Activated CD4-positive, alpha-beta T cell treated with anti-CD3 and anti-CD28 coated beads for 4 hours (primary cell): ENCODE data around the gene IKZF1.
A peak's percentile ranks its signal among the peaks of the same experiment; 100 is the strongest.

ENCODE experiments used
- DNase-seq, 2 donors: peaks; one replicate each; pipeline ENCODE4 v3.0.0-alpha.2; 2020

Gene IKZF1

DNA sequence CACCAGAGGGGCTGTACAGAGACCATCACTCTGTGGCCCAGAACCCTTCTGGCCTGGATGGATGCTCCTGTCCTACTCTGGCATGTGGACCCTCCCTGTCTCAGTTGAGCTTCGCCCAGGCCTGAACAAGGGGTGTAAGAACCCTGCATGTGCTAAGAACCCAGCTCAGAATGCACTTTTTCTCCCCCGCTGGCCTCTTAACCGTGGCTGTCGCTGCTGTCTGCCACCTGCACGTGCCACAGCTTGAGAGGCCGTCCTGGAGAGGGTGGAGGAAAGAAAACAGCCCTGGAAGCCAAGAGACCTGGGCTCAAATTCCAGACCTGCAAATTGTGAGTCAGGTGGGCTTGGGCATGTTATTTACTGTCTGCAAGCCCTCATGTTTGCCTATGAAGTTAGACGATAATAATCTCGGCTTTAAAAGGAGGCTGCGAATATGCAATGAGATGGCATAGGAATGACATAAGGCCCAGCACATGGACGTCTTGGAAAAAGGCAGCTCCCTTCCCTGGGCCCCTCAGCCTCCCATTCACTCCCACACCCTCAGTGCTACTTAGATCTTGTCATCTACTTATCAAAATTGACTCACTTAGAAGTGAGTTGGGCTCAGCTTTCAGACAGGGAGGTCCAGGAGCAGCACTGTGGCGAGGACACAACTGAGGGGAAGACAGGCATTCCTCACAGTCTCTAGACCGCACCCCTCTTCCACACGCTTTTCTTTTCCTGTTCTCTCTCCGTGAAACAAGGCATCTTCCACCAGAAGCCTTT is 114.2 kb downstream of the IKZF1 start:
- DNase-seq, result no peak

DNA sequence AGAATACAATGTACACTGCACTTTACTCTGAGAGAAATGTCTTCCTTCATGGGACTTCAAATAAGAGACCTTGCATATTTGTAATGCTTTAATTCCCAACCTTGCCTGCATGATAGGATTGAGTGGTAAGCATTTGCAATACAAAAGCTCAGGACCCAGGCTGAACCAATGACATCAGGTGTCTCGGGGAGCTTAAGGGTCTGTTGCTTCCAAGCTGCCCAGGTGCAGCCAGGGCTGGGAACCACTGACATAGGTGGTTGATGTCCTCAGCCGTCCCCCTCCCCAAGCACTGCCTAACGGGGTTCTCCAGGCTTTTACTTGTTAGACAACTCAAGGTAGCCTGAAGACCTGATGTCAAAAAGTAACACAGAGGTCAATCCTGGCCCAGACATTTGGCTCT is 116.5 kb downstream of the IKZF1 start:
- DNase-seq, result no peak

DNA sequence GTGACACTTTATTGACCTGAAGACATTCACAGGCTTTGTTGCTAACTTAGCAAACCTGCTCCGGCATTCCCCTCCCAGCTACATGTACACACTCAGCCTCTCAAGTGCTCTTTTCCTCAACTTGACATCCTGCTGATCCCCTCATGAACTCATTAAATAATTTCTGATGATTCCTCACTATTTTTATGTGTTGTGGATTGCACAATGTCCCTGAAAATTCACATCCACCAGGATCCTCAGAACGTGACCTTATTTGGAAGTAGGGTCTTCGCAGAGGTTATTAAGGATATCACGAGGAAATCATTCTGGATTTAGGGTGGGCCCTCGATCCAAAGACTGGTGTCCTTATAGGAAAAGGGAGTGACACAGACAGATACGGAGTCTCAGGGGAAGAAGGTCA is 118.3 kb downstream of the IKZF1 start:
- DNase-seq, result no peak

GRCh38 chr7:50423860-50424259 is 119.3 kb downstream of the IKZF1 start:
- no peak for DNase-seq

DNA sequence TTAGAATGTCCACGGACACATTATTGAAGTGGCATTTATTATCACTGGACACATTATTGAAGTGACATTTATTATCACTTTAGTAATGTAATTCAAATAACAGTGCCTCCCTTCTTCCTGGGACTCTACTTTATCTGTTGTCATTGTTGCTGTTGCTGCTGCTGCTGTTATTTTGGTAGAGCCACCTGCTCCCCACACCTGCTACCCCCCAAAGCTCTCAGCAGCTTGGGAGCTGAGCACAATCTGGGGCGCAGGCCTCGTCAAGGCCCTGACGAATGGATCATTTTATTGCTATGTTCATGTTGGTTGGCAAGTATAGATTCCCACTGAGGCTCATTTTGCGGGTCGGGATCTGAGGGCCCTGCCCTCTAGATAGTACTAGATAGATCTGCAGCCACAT is 120.8 kb downstream of the IKZF1 start:
- no peak for DNase-seq

DNA sequence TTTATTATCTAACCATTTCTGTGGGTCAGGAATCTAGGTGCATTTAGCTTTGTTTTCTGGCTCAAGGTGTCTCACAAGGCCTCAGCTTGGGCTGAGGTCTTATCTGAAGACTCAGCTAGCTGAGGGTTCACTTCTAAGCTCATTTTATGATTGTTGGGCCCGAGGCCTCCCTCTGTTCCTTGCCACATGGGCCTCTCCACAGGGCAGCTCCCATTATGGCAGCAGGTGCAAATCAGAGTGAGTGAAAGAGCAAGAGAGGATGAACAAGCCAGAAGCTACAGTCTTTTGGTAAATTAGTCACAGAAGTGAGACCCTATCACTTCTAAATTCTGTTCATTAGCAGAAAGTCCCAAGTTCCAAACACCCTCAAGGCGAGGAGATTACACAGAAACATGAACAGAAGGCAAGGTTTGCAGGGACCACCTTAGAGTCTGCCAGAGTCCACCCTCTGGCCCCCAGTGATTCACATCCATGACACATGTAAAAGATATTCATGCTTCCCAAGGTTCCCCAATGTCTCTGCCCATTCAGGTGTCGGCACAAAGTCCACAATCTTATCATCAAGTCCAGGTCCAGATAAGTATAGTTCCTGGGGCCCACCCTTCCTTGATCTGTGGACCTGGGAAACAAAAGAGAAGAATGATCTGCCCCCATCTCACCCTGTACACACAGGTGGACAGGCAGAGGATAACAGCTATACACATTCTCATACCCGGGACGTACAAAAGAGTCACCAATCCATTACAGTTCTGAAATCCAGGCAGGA is 121.9 kb downstream of the IKZF1 start:
- no peak for DNase-seq

DNA sequence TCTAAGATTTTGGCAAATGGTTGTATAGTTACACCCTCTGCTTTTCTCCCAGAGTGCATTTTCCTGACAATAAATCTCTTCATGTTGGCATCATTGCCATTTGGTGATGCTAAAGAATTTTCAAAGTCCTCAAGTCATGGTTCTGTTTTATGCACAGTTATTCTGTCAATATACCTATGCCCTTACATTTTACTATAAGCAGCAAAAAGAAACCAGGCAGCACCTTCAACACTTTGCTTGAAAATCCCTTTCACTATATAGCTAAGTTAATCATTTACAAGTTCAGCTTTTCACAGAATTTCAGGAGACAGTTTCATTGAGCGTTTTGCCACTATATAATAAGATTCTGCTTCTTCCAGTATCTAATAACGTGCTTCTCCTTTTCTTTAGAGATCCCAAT is 123.0 kb downstream of the IKZF1 start:
- DNase-seq, result no peak

GRCh38 chr7:50428911-50429310 is 124.4 kb downstream of the IKZF1 start:
- no peak for DNase-seq

GRCh38 chr7:50431316-50431715 is 126.8 kb downstream of the IKZF1 start:
- DNase-seq, result no peak

- no peak for DNase-seq
Measured at GRCh38 chr7:50431722-50432305, 127.3 kb downstream of the IKZF1 start.

- no peak for DNase-seq
Measured at GRCh38 chr7:50436133-50436806, 131.8 kb downstream of the IKZF1 start.

- DNase-seq, result no peak
Measured at GRCh38 chr7:50446542-50446960, 142.0 kb downstream of the IKZF1 start.

GRCh38 chr7:50448823-50449222 is 144.3 kb downstream of the IKZF1 start:
- DNase-seq, result no peak

- DNase-seq, result no peak
Measured at GRCh38 chr7:50449501-50449880, 145.0 kb downstream of the IKZF1 start.

DNA sequence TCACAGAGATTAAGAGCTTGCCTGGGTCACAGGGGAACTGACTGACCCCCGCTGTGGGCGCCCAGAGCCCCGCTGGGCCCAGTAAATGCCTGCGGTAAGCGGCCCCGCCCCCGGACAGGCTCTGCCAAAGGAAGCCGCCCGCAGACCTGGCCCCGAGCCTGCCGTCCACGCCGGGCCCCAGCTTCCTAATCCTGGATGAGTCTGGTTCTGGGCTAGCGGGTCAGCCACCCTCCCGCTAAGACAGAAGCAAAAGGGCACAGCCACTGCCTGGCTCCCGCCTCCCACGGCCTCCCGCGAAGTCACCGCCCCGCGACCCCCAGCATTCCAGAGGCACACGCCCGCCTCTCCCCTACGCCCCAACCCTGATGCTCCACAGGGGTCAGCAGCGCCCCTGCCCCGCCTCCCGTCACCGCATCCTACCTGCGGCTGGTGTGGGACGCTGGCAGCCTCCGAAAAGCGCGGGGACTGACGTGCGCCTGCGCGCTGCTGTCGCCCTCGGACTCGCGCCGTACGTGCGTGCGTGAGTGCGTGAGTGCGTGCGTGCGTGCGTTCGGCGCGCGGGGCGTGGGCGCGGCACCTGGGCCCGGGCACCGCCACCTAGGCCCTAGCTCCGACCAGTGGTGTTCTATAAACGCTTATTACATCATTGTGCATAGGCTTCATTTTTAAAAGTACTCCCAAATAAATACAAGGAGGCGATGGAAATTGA is 145.5 kb downstream of the IKZF1 start, which contains the start of gene FIGNL1:
Gene FIGNL1, minus strand, starts transcription at position 470 of the 709 bp plus-strand sequence. CDS start 3,063 bp downstream, outside the sequence.
- DNase-seq, result peak; percentile 80 to 81

DNA sequence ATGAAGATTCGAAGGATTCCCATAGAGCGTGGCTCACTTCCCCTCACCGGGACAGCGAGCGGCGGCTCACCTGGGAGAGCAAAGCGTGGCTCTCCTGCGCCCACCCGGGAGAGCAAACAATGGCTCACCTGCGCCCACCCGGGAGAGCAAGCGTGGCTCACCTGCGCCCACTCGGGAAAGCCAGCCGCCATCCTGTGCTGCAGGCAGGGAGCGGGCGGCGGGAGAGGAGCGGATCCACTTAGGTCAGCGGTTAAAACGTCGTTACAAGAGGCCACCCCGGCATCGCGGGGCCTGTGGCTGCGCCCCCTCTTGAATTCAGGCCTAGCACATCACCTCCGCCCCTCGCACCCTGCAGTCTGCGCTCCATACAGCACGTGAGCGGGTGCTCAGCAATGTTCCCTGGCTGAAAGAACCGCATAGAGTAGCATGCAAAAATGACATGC is 146.1 kb downstream of the IKZF1 start:
- DNase-seq, result peak in 1 of 2 donors; percentile 35
